Keratinocyte (primary cell): ENCODE data around the gene MDM4.

ENCODE experiments used
- EZH2 ChIP-seq: IDR thresholded peaks from one replicate; pipeline ENCODE4 v1.6.1; 2012; ENCODE audit warnings: inconsistent platforms, mild to moderate bottlenecking, low read length, moderate library complexity
- TF ChIP-seq, protein P1 (sequence below), 3 experiments: IDR thresholded peaks in 1 of 3; conservative IDR thresholded peaks in 1 of 3; optimal IDR thresholded peaks in 1 of 3; 2 replicates in 2 of 3; 3 replicates in 1 of 3; pipeline versions ENCODE3 to v1.5.1; 2011; ENCODE audit warnings: low read length in 3 of 3, mild to moderate bottlenecking in 3 of 3, moderate library complexity in 2 of 3, control low read depth in 1 of 3, inconsistent platforms in 1 of 3; ENCODE audit not compliant: insufficient read depth in 2 of 3; ENCODE audit errors: extremely low read depth in 1 of 3

DNA sequence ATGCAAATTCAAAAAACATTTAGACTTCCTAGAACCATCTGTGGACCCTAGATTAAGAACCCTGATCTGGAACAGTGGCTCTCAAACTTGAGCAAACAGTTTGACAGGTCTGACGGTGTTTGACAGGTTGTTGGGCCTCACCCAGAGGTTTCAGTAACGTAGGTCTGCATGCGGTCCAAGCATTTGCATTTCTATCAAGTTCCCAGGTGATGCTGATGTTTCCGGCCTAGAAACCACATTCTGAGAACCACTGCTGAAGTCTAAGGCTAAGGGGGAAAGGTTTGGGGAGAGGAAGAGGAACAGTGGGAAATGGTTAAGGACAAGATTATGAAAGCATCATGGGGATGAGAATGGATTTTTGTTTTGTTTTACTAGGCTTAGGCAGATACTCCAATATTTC, 48.6 kb downstream of the MDM4 start:
- TF ChIP-seq, protein P1, sequence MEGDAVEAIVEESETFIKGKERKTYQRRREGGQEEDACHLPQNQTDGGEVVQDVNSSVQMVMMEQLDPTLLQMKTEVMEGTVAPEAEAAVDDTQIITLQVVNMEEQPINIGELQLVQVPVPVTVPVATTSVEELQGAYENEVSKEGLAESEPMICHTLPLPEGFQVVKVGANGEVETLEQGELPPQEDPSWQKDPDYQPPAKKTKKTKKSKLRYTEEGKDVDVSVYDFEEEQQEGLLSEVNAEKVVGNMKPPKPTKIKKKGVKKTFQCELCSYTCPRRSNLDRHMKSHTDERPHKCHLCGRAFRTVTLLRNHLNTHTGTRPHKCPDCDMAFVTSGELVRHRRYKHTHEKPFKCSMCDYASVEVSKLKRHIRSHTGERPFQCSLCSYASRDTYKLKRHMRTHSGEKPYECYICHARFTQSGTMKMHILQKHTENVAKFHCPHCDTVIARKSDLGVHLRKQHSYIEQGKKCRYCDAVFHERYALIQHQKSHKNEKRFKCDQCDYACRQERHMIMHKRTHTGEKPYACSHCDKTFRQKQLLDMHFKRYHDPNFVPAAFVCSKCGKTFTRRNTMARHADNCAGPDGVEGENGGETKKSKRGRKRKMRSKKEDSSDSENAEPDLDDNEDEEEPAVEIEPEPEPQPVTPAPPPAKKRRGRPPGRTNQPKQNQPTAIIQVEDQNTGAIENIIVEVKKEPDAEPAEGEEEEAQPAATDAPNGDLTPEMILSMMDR (optimal IDR thresholded peaks at IDR 0.05 in 1 of 3, IDR thresholded peaks at IDR 0.05 in 1 of 3, conservative IDR thresholded peaks at IDR 0.05 in 1 of 3; ENCODE audit: extremely low read depth in 1 of 3, insufficient read depth in 2 of 3, low read length in 3 of 3), result no peak
- TF ChIP-seq EZH2, result no peak
